Astrocyte of the spinal cord (primary cell): ENCODE data around the gene SLC7A1.

Source experiments
- DNase-seq: peaks from one replicate; pipeline ENCODE4 v3.0.0; 2011; ENCODE audit warnings: low read depth, low spot score
- H3K4me3 ChIP-seq: 2 replicates; pipeline ENCODE4 v1.5.1; 2011; ENCODE audit warnings: low read depth, mild to moderate bottlenecking, low read length, moderate library complexity
- in situ Hi-C: cut with HindIII; loops from 2 replicates; pipeline ENCODE4 v1.10.0; 2017; ENCODE audit warnings: low sequenced_read_pairs
- TF ChIP-seq, protein P1 (sequence below): IDR thresholded peaks from 2 replicates; pipeline ENCODE4 v1.5.1; 2012; ENCODE audit warnings: low read depth, mild to moderate bottlenecking, low read length, inconsistent platforms

SLC7A1 gene

DNA sequence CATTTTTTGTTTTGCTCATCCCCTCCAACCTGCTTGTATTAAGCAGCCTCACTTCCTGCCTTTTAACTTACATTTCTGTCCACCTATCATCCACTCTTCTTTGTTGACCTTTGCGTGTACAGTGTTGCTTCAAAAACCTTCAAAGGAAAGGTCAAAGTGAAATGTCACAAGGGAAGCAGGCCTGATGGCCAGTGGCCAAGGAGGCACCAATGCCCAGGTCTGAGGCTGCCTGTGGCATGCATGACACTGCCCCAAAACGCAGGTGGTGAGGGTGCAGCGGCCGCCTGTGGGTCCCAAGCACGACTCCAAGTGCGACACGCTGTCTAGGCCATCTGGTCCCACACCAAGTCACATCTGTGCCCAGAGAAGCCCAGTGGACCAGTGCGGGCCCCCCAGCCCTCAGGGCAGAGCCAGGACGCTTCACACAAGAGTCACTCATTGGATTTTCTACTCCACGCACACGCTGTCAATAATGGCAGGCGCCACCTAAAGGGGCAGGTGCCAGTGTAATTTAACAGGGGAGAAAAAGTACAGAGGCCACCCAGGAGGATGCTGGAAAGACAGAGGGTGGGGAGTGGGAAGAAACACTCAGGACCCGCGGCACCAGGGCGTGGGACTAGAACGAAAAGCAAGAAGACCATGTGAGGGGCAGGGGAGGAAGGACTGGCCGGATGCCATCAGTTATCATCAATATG is 23.5 kb downstream of the SLC7A1 start:
- TF ChIP-seq, protein P1, sequence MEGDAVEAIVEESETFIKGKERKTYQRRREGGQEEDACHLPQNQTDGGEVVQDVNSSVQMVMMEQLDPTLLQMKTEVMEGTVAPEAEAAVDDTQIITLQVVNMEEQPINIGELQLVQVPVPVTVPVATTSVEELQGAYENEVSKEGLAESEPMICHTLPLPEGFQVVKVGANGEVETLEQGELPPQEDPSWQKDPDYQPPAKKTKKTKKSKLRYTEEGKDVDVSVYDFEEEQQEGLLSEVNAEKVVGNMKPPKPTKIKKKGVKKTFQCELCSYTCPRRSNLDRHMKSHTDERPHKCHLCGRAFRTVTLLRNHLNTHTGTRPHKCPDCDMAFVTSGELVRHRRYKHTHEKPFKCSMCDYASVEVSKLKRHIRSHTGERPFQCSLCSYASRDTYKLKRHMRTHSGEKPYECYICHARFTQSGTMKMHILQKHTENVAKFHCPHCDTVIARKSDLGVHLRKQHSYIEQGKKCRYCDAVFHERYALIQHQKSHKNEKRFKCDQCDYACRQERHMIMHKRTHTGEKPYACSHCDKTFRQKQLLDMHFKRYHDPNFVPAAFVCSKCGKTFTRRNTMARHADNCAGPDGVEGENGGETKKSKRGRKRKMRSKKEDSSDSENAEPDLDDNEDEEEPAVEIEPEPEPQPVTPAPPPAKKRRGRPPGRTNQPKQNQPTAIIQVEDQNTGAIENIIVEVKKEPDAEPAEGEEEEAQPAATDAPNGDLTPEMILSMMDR = no peak
- in situ Hi-C loops = no loop called here
- DNase-seq = no peak
- H3K4me3 ChIP-seq = no peak overlapping the region

DNA sequence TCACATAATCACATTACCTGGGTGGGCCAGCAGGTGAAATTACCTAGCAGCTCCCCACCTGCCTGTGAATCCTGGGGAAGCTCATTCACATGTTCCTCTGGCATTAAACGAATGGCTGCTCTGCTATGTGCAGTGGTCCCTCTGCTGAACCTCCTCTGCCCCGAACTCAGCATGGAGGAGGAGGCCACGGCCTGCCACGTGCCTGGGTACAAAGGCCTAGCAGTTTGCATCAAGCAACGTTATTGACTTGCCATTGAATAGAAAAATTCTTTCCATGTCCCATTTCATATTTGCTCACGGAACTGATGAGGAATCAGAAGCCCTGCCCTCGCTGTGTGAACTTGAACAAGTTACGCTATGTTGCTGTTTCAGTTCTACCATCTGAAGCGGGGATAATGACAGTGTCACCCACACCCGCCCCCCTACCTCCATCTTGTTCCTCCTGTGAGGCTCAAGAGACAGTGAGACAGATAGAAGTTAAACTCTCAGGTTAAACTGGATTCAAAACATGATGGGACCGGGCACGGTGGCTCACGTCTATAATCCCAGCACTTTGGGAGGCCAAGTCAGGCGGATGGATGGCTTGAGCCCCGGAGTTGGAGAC is 25.3 kb downstream of the SLC7A1 start:
- TF ChIP-seq, protein P1 = no peak
- no peak overlapping the region for H3K4me3 ChIP-seq
- no peak for DNase-seq
- in situ Hi-C loops = no loop called here

DNA sequence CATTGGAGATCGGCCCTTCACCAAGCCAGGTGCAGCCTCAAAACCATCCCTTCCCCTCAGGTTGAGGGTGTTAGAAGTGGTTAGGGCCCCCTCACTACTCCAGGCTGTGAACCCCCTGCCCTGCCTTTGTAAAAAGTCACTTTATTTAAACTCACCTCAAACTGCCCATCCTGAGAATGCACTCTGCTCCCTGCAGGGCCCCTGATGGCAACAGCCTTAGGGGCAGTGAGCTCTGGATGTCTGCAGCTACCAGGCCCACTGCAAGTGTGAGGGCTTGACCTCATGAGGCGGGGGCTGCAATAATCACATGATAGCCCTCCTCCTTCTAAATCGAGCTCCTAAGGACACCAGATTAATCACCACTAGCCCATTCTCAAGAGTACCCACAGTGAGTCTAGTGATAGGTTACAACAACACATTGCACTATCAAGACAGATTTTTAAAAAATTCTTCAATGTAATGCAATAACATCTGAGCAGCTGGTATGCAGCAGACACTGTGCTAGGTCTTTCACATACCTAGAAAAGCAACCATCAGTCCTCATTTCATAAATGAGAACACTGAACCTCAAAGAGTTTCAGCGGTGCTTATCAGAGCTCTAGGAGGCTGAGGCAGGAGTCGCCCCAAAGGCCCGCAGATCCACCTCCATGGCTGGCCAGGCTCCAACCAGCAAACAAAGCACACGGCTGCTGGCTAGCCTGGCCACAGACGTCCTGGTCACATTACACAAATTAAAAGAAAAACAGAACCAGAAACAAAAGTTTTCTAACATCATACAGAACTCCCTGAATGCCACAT is 26.0 kb downstream of the SLC7A1 start:
- TF ChIP-seq, protein P1 = no peak
- no peak overlapping the region for H3K4me3 ChIP-seq
- in situ Hi-C loops = no loop called here
- no peak for DNase-seq

DNA sequence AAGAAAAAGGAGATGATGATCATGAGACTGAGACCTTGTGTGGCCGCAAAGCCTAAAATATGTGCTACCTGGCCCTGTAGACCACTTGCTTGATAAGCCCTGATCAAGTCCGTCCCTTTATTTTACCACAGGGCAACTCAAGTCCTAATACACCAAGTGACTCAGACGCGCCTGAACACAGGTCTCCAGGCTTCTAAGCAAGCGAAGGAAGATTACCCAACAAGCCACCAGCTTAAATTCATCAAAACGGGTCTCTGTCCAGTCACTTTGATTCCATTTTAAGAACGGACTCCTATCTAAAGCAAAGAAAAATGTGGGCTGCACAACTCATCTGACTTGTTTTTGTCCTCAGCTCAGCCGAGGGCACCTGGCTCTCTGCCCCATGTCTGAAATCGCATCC is 26.8 kb downstream of the SLC7A1 start:
- no peak for DNase-seq
- TF ChIP-seq, protein P1 = no peak
- in situ Hi-C loops = no loop called here

DNA sequence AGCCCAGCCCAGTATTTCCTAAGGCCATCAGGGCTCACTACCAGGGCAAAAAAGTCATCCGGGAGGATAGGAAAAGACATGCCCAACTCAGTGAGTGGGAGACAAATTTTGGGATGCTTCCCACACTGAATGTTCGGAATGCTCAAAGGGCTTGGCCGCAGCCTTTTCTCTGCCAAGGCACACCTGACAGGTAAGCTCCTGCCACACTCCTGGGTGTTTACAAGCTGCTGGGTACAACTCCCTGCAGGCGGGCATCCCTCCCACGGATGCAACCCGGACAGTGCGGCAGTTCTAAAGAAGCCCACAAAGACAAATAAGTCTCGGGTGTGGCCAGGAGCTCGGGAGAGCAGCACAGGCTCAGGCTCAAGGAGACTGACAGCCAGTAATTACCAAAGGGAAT is 28.1 kb downstream of the SLC7A1 start:
- H3K4me3 ChIP-seq = no peak overlapping the region
- DNase-seq = no peak
- TF ChIP-seq, protein P1 = no peak
- in situ Hi-C loops = no loop called here

More for the DNA sequence above, 26.8 kb downstream of the SLC7A1 start:
- H3K4me3 ChIP-seq = no peak overlapping the region

DNA sequence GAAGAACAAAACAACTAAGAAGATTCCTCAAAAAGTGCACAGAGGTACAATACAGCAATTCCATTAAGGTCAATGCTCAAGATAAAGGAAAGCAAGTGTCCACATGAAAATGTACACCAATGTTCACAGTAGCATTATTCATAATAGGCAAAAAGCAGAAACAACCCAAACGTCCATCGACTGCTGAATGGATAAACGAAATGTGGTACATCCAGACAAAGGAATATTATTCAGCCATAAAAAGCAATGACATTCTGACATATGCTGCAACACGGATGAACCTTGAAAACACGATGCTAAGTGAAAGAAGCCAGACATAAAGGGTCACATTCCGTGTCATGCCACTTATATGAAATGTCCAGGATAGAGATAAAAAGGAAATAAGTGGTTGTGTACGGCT is 29.3 kb downstream of the SLC7A1 start:
- no peak overlapping the region for H3K4me3 ChIP-seq
- TF ChIP-seq, protein P1 = no peak
- no peak for DNase-seq
- in situ Hi-C loops = no loop called here
